Neutrophil (primary cell): ENCODE measurements around the gene SOS1.

Experiments used
- H3K27ac ChIP-seq: fragments of 200-600 bp; sonication (generic); 2 replicates; pipeline ENCODE4 v1.5.1; 2016; ENCODE audit warnings: mild to moderate bottlenecking, moderate library complexity
- H3K27me3 ChIP-seq: fragments of 200-600 bp; sonication (generic); 2 replicates; pipeline ENCODE4 v1.6.0; 2016; ENCODE audit warnings: mild to moderate bottlenecking
- H3K36me3 ChIP-seq: fragments of 200-600 bp; sonication (generic); 2 replicates; pipeline ENCODE4 v1.5.1; 2017
- H3K4me1 ChIP-seq, 2 experiments: fragments of 200-600 bp in 1 of 2; sonication (generic) in 1 of 2; 1 replicate in 1 of 2; 2 replicates in 1 of 2; pipeline versions ENCODE4 v1.5.1 to v1.6.1; 2013 to 2016; ENCODE audit warnings: low read depth in 1 of 2, low read length in 1 of 2, mild to moderate bottlenecking in 1 of 2, moderate library complexity in 1 of 2; ENCODE audit not compliant: control insufficient read depth in 1 of 2, insufficient read depth in 1 of 2
- H3K4me3 ChIP-seq, 2 experiments: fragments of 200-600 bp in 1 of 2; sonication (generic) in 1 of 2; 1 replicate in 1 of 2; 2 replicates in 1 of 2; pipeline ENCODE4 v1.5.1; 2013 to 2016; ENCODE audit warnings: low read depth in 1 of 2, low read length in 1 of 2, mild to moderate bottlenecking in 1 of 2, moderate library complexity in 1 of 2
- H3K9me3 ChIP-seq: fragments of 200-600 bp; sonication (generic); 2 replicates; pipeline ENCODE4 v1.5.1; 2016
- CTCF ChIP-seq: fragments of 200-600 bp; sonication (generic); IDR thresholded peaks from 2 replicates; pipeline ENCODE4 v1.5.1; 2016; ENCODE audit warnings: antibody characterized with exemption

Gene SOS1

GRCh38 chr2:39150890-39151497, 30.1 kb upstream of the SOS1 start:
- no peaks in the 10 kb centered on the region for H3K4me1 ChIP-seq
- H3K27ac ChIP-seq: no peak overlapping the region
- no peaks in the 10 kb centered on the region for H3K9me3 ChIP-seq
- TF ChIP-seq CTCF: no peak
- no peaks in the 10 kb centered on the region for H3K36me3 ChIP-seq
- no peaks in the 10 kb centered on the region for H3K27me3 ChIP-seq
- no peak overlapping the region for H3K4me3 ChIP-seq

- Histone ChIP-seq H3K9me3 (no peaks in the 10 kb centered on the region), H3K4me3 (no peak overlapping the region), H3K27ac (no peak overlapping the region), H3K27me3 (no peaks in the 10 kb centered on the region), H3K4me1 (no peaks in the 10 kb centered on the region), H3K36me3 (no peaks in the 10 kb centered on the region)
- no peak for TF ChIP-seq CTCF
Observed at GRCh38 chr2:39150102-39150562, 29.3 kb upstream of the SOS1 start.

DNA sequence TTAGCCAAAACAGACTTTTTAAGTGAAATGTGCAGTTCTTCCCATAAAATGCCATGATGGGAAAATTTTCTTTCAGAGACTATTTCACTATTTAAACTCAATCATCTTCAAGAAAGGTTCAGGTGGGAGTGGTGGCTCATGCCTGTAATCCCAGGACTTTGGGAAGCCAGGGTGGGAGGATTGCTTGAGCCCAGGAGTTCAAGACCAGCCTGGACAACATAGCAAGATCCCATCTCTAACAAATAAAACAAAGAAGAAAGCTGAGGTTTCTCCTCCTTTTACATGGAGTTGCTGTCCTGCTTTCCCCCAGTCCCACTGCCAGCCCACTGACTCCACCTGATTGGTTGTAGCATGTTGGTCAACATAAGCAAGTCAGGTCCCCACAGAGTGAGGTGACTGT, 25.8 kb upstream of the SOS1 start:
- H3K9me3 ChIP-seq: no peaks in the 10 kb centered on the region
- H3K36me3 ChIP-seq: no peaks in the 10 kb centered on the region
- no peak overlapping the region for H3K27ac ChIP-seq
- no peaks in the 10 kb centered on the region for H3K27me3 ChIP-seq
- peaks cover 0 to under 1% of the 10 kb centered on the region in 2 experiments for H3K4me1 ChIP-seq
- no peak overlapping the region for H3K4me3 ChIP-seq
- TF ChIP-seq CTCF: no peak

GRCh38 chr2:39145906-39146421, 25.1 kb upstream of the SOS1 start:
- no peaks in the 10 kb centered on the region for H3K36me3 ChIP-seq
- no peak for TF ChIP-seq CTCF
- H3K27ac ChIP-seq: no peak overlapping the region
- H3K4me3 ChIP-seq: no peak overlapping the region
- peaks cover 5 to 7% of the 10 kb centered on the region in 2 experiments for H3K4me1 ChIP-seq
- no peaks in the 10 kb centered on the region for H3K9me3 ChIP-seq
- H3K27me3 ChIP-seq: no peaks in the 10 kb centered on the region

DNA sequence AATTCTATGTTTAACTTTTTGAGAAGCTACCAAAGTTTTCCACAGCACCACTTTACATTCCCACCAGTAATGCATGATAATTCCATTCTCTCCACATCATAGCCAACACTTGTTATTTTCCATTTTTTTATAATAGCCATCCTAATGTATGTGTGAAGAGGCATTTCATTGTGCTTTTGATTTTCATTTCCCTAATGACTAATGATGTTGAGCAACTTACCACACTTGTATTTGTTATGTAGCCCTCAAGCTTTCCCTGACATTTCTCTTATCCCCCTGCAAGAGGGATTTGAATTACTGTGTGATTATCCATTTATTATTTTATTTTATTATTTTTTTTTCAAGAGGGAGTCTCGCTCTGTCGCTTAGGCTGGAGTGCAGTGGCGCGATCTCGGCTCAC, 23.6 kb upstream of the SOS1 start:
- H3K9me3 ChIP-seq: no peaks in the 10 kb centered on the region
- no peak overlapping the region for H3K4me3 ChIP-seq
- no peaks in the 10 kb centered on the region for H3K27me3 ChIP-seq
- peaks cover 14 to 20% of the 10 kb centered on the region in 2 experiments for H3K4me1 ChIP-seq
- H3K27ac ChIP-seq: no peak overlapping the region
- no peak for TF ChIP-seq CTCF
- H3K36me3 ChIP-seq: no peaks in the 10 kb centered on the region
